GM12801 (cell line): ENCODE results near the gene FGB.

ENCODE experiments used
- TF ChIP-seq, protein P1 (sequence below): IDR thresholded peaks from one replicate; pipeline ENCODE4 v1.5.1; 2011; ENCODE audit warnings: control low read depth; ENCODE audit not compliant: insufficient read length; ENCODE audit errors: extremely low read depth

Gene FGB

DNA sequence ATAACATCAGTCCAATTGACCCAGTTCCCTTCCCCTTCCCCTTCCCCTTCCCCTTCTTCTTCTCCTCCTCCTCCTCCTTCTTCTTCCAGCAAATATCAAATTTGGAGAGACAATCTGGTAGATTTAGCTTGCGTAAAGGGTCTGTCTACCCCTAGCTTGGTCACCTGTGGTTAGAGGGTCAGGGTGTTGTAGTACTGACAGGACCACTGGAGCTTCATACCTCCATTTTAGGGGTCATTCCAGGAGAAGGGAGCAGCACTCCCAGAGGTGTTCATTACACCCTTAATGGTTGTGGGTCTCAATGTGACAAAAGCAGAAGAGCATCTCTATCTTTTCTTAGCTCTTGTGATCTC is 3.7 kb upstream of the FGB start:
- TF ChIP-seq, protein P1, sequence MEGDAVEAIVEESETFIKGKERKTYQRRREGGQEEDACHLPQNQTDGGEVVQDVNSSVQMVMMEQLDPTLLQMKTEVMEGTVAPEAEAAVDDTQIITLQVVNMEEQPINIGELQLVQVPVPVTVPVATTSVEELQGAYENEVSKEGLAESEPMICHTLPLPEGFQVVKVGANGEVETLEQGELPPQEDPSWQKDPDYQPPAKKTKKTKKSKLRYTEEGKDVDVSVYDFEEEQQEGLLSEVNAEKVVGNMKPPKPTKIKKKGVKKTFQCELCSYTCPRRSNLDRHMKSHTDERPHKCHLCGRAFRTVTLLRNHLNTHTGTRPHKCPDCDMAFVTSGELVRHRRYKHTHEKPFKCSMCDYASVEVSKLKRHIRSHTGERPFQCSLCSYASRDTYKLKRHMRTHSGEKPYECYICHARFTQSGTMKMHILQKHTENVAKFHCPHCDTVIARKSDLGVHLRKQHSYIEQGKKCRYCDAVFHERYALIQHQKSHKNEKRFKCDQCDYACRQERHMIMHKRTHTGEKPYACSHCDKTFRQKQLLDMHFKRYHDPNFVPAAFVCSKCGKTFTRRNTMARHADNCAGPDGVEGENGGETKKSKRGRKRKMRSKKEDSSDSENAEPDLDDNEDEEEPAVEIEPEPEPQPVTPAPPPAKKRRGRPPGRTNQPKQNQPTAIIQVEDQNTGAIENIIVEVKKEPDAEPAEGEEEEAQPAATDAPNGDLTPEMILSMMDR: no peak

DNA sequence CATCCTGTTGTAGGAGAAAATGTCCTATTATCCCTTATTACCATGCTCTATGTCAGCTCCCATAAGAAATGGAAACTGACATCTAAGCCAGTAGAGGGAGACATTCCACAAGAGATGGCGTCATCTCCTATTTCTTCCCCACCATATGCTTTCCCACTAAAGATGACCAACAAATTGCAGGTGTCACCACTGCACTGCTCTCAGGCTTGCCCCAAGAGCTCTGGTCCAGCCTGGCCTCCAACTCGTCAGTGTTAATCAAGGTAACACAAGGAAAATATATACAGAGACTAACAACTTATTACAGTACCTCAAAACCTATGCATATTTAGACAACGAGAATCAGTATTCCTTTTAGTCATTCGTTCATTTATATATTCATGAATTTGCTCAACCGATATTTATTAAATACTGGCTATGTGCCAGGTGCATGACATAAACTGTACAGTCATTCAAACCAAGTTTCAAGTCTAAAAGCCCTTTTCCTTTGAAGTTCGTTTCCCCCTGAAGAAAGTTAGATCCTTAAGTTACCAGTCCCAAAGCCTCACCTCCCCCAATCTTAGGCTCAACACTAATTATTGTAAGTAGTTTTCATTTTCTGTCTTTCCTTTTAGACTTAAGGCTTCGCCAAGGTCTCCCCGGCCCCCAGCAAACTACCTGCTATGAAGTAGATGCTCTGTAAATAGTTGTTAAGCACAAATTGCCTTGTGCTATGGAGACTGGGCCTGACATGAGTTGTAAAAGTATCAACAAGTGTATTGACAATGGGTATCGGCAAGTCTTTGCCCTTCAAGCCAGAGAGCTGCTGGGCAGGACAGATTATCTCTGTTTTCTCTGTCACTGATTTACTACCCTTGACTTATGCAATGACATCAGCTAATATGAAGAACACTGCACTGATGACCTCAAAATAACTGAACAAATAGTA is 3.1 kb upstream of the FGB start:
- TF ChIP-seq, protein P1: no peak

DNA sequence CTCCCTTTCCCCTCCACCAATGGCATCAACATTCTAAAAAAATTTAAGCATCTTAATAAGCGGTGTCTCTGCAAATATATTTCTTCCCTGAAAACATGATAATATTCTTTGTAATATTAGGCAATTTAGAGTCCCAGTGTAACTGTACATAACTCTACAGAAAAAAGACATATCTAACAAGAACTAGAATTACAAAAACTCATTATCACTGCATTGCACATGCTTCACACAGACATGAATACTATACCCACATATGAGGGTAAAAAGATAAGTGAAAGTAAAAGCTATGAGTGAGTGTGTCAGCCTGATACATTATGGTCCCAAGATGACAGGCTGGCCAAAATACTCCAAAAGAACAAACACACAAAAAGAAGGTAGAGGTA is 2.4 kb upstream of the FGB start:
- TF ChIP-seq, protein P1: no peak

DNA sequence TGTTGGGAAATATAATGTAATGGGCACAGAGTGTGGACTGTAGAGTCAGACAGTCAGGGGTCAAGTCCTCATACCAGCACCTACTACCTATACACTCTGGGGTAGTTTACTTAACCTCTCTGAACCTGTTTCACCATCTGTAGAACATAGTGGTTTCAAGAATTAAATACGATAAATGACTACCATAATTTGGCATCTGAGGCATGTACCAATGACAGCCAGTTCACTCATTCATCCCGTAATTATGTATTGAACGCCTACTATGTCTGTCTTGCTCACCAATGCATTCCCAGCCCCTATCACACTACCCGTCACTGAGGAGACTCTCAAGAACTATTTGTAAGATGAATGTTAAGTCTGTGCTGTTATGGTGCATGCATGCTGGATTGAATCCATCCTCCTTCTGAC is 2.0 kb upstream of the FGB start:
- TF ChIP-seq, protein P1: no peak

DNA sequence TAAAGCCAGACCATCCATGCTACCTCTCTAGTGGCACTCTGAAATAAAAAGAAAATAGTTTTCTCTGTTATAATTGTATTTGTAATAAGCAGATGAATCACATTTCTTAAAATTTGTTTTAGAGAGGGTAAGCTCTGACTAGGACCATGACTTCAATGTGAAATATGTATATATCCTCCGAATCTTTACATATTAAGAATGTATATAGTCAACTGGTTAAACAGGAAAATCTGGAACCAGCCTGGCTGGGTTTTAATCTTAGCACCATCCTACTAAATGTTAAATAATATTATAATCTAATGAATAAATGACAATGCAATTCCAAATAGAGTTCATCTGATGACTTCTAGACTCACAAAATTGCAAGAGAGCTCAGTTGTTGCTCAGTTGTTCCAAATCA is 1.5 kb downstream of the FGB start:
- TF ChIP-seq, protein P1: no peak

DNA sequence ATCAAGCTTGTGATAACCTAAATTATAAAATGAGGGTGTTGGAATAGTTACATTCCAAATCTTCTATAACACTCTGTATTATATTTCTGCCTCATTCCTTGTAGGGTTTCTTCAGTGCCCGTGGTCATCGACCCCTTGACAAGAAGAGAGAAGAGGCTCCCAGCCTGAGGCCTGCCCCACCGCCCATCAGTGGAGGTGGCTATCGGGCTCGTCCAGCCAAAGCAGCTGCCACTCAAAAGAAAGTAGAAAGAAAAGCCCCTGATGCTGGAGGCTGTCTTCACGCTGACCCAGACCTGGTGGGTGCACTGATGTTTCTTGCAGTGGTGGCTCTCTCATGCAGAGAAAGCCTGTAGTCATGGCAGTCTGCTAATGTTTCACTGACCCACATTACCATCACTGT is 2.9 kb downstream of the FGB start:
- TF ChIP-seq, protein P1: no peak

DNA sequence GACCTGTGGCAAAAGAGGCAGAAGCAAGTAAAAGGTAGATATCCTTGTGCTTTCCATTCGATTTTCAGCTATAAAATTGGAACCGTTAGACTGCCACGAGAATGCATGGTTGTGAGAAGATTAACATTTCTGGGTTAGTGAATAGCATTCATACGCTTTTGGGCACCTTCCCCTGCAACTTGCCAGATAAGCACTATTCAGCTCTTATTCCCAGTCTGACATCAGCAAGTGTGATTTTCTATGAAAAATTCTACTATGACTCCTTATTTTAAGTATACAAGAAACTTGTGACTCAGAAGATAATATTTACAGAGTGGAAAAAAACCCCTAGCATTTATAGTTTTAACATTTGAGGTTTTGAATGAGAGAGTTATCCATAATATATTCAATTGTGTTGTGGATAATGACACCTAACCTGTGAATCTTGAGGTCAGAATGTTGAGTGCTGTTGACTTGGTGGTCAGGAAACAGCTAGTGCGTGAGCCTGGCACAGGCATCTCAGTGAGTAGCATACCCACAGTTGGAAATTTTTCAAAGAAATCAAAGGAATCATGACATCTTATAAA is 3.9 kb downstream of the FGB start:
- TF ChIP-seq, protein P1: no peak
